HCT116 (cell line): Measurements from ENCODE around the gene PACRG. TPM values are rescaled to one million over a fixed set of nuclear protein-coding genes. Genes with fewer than 3 reads are reported as not detected.

Experiments
- ATAC-seq: fragments of 200-7000 bp; cut with Tn5 transposase; 2 replicates; pipeline ENCODE4 v1.9.1; 2020; ENCODE audit warnings: mild to moderate bottlenecking, moderate library complexity
- BruUV-seq: library from RNA; stranded (reverse); fragments of 400-500 nt; replicated peaks from 2 replicates; lab custom pipeline; 2021; lab: Mats Ljungman, UMichigan
- CTCF ChIA-PET: fragments of 300-600 bp; sonication (Branson Sonifier 250); formaldehyde crosslinking; loops from one replicate; lab custom pipeline; 2021; ENCODE audit warnings: antibody characterized with exemption; lab: Charles Lee
- POLR2A ChIA-PET: fragments of 300-600, 350-600 bp; sonication (Branson Sonifier 250); formaldehyde crosslinking; loops from one replicate; lab custom pipeline; 2021; ENCODE audit warnings: antibody characterized with exemption; lab: Charles Lee
- RAD21 ChIA-PET, 2 experiments: fragments of 300-600 bp; sonication (Branson Sonifier 250); formaldehyde crosslinking; loops; one replicate each; lab custom pipeline; 2023; ENCODE audit warnings: low total read pairs in 2 of 2; ENCODE audit not compliant: uncharacterized antibody in 2 of 2, unreplicated experiment in 2 of 2, low non-redundant PET in 1 of 2; lab: Charles Lee
- DNase-seq: peaks from one replicate; pipeline ENCODE4 v3.0.0-alpha.2; 2010; ENCODE audit warnings: low read depth, low spot score
- H2AFZ ChIP-seq: fragments of 200-600 bp; shearing (Covaris generic), sonication (generic); 2 replicates; pipeline ENCODE4 v1.6.1; 2017; ENCODE audit warnings: low read depth, mixed run types, mixed read lengths, antibody characterized with exemption, low read length; ENCODE audit not compliant: poor library complexity, severe bottlenecking
- H3K27ac ChIP-seq: 2 replicates; pipeline ENCODE4 v1.5.1; 2012; ENCODE audit warnings: low read depth, low read length
- H3K27me3 ChIP-seq: fragments of 200-600 bp; sonication (generic); 2 replicates; pipeline ENCODE4 v1.6.1; 2016; ENCODE audit warnings: mixed run types, low read length, mixed read lengths; ENCODE audit not compliant: insufficient read depth
- H3K36me3 ChIP-seq, 2 experiments: fragments of 200-500 bp in 1 of 2; fragments of 200-600 bp in 1 of 2; sonication (Bioruptor generic) in 1 of 2; sonication (generic) in 1 of 2; 2 replicates each; pipeline versions ENCODE4 v1.5.1 to v1.6.1; 2014 to 2016; ENCODE audit warnings: low read length in 2 of 2, inconsistent platforms in 1 of 2, mixed read lengths in 1 of 2, mixed run types in 1 of 2; ENCODE audit not compliant: insufficient read depth in 2 of 2, control insufficient read depth in 1 of 2
- H3K4me1 ChIP-seq, 2 experiments: fragments of 200-600 bp in 1 of 2; sonication (generic) in 1 of 2; 2 replicates each; pipeline versions ENCODE4 v1.5.1 to v1.6.1; 2012 to 2017; ENCODE audit warnings: low read length in 2 of 2, inconsistent platforms in 1 of 2, mild to moderate bottlenecking in 1 of 2, mixed read lengths in 1 of 2, mixed run types in 1 of 2, moderate library complexity in 1 of 2; ENCODE audit not compliant: insufficient read depth in 2 of 2, control insufficient read depth in 1 of 2
- H3K4me2 ChIP-seq: fragments of 200-600 bp; sonication (generic); 2 replicates; pipeline ENCODE4 v1.6.1; 2017; ENCODE audit warnings: mixed run types, low read length, mixed read lengths
- H3K4me3 ChIP-seq, 2 experiments: fragments of 200-600 bp in 1 of 2; sonication (generic) in 1 of 2; replicated peaks in 1 of 2; 2 replicates each; pipeline ENCODE4 v1.5.1; 2011 to 2016; ENCODE audit warnings: low read length in 2 of 2, control low read depth in 1 of 2, low read depth in 1 of 2, mild to moderate bottlenecking in 1 of 2, mixed read lengths in 1 of 2, mixed run types in 1 of 2
- H3K79me2 ChIP-seq: fragments of 200-600 bp; sonication (generic); 2 replicates; pipeline ENCODE4 v1.6.1; 2017; ENCODE audit warnings: mild to moderate bottlenecking, mixed run types, low read length, moderate library complexity, mixed read lengths; ENCODE audit not compliant: insufficient read depth
- H3K9ac ChIP-seq: fragments of 200-600 bp; sonication (generic); 2 replicates; pipeline ENCODE4 v1.6.1; 2016; ENCODE audit warnings: low read length, mixed read lengths
- H3K9me2 ChIP-seq: fragments of 200-600 bp; sonication (generic), shearing (Covaris generic); 2 replicates; pipeline ENCODE4 v1.6.1; 2017; ENCODE audit warnings: mixed run types, mild to moderate bottlenecking, moderate library complexity; ENCODE audit not compliant: insufficient read depth
- H3K9me3 ChIP-seq, 2 experiments: fragments of 200-500 bp in 1 of 2; fragments of 200-600 bp in 1 of 2; sonication (Bioruptor generic) in 1 of 2; sonication (generic) in 1 of 2; 2 replicates each; pipeline ENCODE4 v1.6.1; 2014 to 2017; ENCODE audit warnings: low read length in 2 of 2, mixed read lengths in 2 of 2, inconsistent platforms in 1 of 2, low read depth in 1 of 2, mild to moderate bottlenecking in 1 of 2, mixed run types in 1 of 2, moderate library complexity in 1 of 2; ENCODE audit not compliant: control insufficient read depth in 1 of 2, insufficient read depth in 1 of 2
- H4K20me1 ChIP-seq: fragments of 200-600 bp; sonication (generic), shearing (Covaris generic); 2 replicates; pipeline ENCODE4 v1.6.1; 2017; ENCODE audit warnings: mixed run types, mild to moderate bottlenecking, moderate library complexity; ENCODE audit not compliant: insufficient read depth
- ATF3 ChIP-seq: IDR thresholded peaks from 2 replicates; pipeline ENCODE4 v1.6.1; 2012
- CEBPB ChIP-seq: IDR thresholded peaks from 2 replicates; pipeline ENCODE4 v1.6.1; 2012; ENCODE audit warnings: low read depth
- ELF1 ChIP-seq: IDR thresholded peaks from 2 replicates; pipeline ENCODE4 v1.6.1; 2012; ENCODE audit warnings: low read depth, borderline replicate concordance
- EZH2 ChIP-seq: fragments of 200-600 bp; sonication (generic); IDR thresholded peaks from 2 replicates; pipeline ENCODE4 v1.6.1; 2017; ENCODE audit warnings: antibody characterized with exemption, mixed run types
- EZH2phosphoT487 ChIP-seq: fragments of 200-600 bp; IDR thresholded peaks from 2 replicates; pipeline ENCODE4 v1.6.1; 2018; ENCODE audit warnings: antibody characterized with exemption, borderline replicate concordance
- FOSL1 ChIP-seq: IDR thresholded peaks from 2 replicates; pipeline ENCODE4 v1.6.1; 2012; ENCODE audit warnings: low read depth
- JUND ChIP-seq: IDR thresholded peaks from 2 replicates; pipeline ENCODE4 v1.6.1; 2012
- MAX ChIP-seq: IDR thresholded peaks from 2 replicates; pipeline ENCODE4 v1.6.1; 2012
- POLR2AphosphoS5 ChIP-seq: IDR thresholded peaks from 2 replicates; pipeline ENCODE4 v1.6.1; 2011; ENCODE audit warnings: mild to moderate bottlenecking, low read depth, low read length, moderate library complexity
- RAD21 ChIP-seq: IDR thresholded peaks from 2 replicates; pipeline ENCODE4 v1.6.1; 2012; ENCODE audit warnings: low read depth, mild to moderate bottlenecking
- REST ChIP-seq: IDR thresholded peaks from 2 replicates; pipeline ENCODE4 v1.6.1; 2012; ENCODE audit warnings: low read depth
- SIN3A ChIP-seq: IDR thresholded peaks from 2 replicates; pipeline ENCODE4 v1.6.1; 2012; ENCODE audit warnings: low read depth
- SP1 ChIP-seq: IDR thresholded peaks from 2 replicates; pipeline ENCODE4 v1.6.1; 2012; ENCODE audit warnings: low read depth
- TCF7L2 ChIP-seq: IDR thresholded peaks from 2 replicates; pipeline ENCODE4 v1.7.0; 2011; ENCODE audit warnings: borderline replicate concordance, inconsistent platforms; ENCODE audit not compliant: insufficient read depth, insufficient read length; ENCODE audit errors: extremely low read depth
- ZFX ChIP-seq: fragments of 450-650 bp; IDR thresholded peaks from 2 replicates; pipeline ENCODE4 v1.6.1; 2017
- ZNF274 ChIP-seq: fragments of 200-500 bp; sonication (Bioruptor generic); IDR thresholded peaks from 2 replicates; pipeline ENCODE4 v1.6.1; 2014; ENCODE audit warnings: mild to moderate bottlenecking, low read depth, low read length, inconsistent platforms
- intact Hi-C: fragments of 100-400 bp; cut with micrococcal nuclease; formaldehyde crosslinking; loops from 2 replicates; pipeline ENCODE4 v1.10.0; 2022
- total RNA-seq: library from RNA; stranded (reverse); gene quantifications from one replicate; pipeline ENCODE4 v1.2.1, GENCODE V29; 2021; ENCODE audit not compliant: unreplicated experiment

PACRG gene
- total RNA-seq, 1 experiment from 2014 or later = 0.71 TPM

DNA sequence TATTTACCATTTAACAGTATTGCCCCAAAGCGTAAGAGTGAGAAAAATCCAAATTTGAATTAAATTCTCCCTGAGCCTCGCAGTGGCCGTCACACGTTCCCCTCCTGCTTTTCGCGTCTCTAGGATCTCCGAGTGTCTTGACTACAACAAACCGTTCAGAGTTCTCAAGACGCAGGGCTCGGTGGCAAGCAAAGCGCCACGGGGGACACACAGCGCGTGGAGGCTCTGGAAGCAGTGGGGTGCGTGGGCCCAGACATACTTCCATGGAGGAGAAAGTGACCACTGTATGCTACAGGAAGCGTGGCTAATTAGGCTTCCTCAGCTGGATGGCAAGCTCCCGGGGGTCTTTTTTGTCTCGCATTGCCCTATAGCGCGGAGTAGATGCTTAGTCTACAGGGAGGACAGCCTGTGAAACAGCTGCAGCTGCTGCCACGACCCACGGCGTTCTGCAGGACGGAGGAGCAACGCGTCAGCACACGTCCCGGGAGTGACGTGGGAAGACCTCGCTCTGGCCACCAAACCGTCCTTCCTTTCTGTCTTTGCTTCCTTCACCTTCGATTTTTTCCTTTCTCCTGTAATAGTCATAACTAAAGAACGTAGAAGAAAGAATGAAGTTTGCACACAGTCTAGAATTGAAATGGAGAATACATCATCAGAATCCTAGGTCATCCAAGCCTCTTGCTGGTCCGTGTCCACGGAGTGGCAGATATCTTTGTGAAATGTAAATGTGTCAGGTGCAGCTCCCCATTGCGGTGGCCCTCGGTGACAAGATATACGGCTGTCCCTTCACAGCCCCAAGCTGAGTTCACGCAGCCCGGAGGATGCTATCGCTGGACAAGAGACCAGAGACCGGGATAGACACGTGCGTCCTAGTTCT, 582.6 kb downstream of the PACRG start:
- ChIA-PET RAD21 (no interaction called here), CTCF (no interaction called here), POLR2A (no interaction called here)
- Histone ChIP-seq H3K27me3 (no peaks in the 10 kb centered on the region), H4K20me1 (no peaks in the 10 kb centered on the region), H3K9me2 (no peaks in the 10 kb centered on the region), H2AFZ (no peak overlapping the region), H3K27ac (no peak overlapping the region), H3K4me3 (no peak overlapping the region), H3K4me1 (peaks cover 0 to 12% of the 10 kb centered on the region in 2 experiments; a peak in 2 of 4 replicates), H3K9me3 (no peaks in the 10 kb centered on the region), H3K36me3 (no peaks in the 10 kb centered on the region), H3K4me2 (no peak overlapping the region), H3K79me2 (no peaks in the 10 kb centered on the region), H3K9ac (no peak overlapping the region)
- no peak for DNase-seq
- BruUV-seq = no TSS peak
- intact Hi-C loops = no loop called here
- TF ChIP-seq ELF1 = no peak
- TF ChIP-seq EZH2phosphoT487 = no peak
- TF ChIP-seq CEBPB = no peak
- TF ChIP-seq RAD21 = no peak
- TF ChIP-seq SIN3A = no peak
- TF ChIP-seq ZFX = no peak
- TF ChIP-seq ATF3 = no peak
- TF ChIP-seq TCF7L2 = no peak
- TF ChIP-seq SP1 = no peak
- TF ChIP-seq EZH2 = no peak
- no peak for TF ChIP-seq REST
- no peak for TF ChIP-seq FOSL1
- no peak for TF ChIP-seq POLR2AphosphoS5
- no peak for TF ChIP-seq ZNF274
- no peak for TF ChIP-seq MAX
- TF ChIP-seq JUND = no peak
- ATAC-seq = no peak
